M059J (cell line): Measurements from ENCODE around the gene MTX1. TPM values are rescaled to one million over a fixed set of nuclear protein-coding genes. Genes with fewer than 3 reads are reported as not detected.

Experiments used
- DNase-seq: peaks from one replicate; pipeline ENCODE4 v3.0.0-alpha.2; 2012; ENCODE audit warnings: low read depth
- total RNA-seq: library from RNA; depleted of rRNA; stranded (reverse); fragments of >200 nt; shearing (Covaris generic); gene quantifications from 2 replicates; pipeline ENCODE4 v1.2.3, GENCODE V29; 2014; rRNA removed

MTX1 gene
- total RNA-seq, 1 experiment from 2014 or later: 95.2 TPM

DNA sequence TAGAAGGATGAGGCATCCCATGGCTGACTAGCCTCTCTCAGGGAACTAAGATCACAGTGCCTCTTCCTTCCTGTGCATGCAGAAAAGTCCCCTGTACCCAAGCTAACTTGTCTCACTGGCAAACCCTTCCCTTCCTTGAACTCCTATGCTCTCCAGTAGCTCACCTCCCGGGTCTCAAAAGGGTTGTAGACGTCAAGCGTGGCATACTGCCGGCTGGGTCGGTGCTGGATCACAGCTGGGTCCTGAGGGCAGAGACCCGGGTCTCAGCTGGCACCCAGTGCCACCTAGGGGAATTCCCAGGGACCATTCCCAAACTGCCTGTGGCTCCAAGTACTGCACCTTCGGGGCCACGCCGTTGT, 53.0 kb downstream of the MTX1 start:
- no peak for DNase-seq

DNA sequence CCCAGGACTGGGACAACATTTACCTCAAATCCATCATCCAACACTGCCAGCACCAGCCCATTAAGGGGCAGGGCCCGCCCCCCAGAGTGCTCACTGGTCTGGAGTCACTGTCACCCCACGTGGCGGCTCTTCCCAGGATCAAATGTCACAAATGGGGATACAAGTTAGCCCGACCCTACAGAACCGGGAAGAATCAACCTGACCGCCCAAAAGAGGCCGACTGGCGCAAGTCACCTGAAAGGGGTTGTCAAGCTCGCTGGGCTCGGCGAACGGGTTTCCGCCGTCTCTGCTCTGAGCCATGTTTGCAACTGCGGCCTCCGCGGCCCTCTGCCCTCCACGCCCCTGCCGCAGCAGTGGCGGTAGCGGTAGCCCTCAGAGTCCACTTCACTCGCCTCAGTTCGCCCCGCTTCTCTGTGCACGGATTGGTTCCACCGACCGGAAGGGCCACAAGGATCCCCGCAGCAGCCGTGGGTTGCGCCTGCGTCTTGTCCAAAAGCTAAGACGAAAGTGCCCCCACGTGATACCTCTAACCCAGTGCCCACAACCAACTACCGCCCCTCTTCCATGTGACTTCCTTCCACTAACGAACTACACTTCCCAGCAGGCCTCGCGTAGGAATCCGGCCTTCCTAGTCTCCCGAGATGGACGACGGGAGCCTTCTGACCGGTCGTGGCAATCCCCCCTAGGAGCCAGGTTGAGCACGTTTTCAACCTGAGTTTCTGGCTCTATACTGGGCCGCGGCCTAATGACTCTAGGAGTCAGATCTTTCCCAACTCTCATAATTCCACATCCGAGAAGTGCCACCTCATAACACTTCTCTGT, 53.6 kb downstream of the MTX1 start, which contains the start of gene SCAMP3:
Gene SCAMP3, minus strand, starts transcription at position 509 of the 822 bp plus-strand sequence. Its CDS starts 209 bp downstream, at position 300.
- peak; percentile 99 for DNase-seq

DNA sequence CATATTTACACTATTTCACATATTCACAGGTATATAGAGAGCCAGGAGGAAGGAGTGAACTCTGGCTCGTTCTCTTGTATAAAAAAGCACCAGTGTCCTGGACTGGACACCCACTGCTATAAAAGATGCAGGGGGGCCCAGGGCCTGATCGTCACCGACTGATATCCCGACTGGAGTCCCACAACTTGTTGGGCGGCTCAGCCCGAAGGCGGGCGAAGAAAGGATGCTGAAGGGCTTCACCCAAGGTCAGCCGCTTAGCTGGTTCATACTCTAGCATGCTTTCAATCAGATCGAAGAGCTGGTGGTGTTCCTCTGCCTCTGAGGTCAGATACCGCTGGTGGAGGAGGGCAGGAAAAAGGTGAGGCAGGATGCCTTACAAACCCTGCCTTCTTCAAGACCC, 54.6 kb downstream of the MTX1 start:
- no peak for DNase-seq

Other genes with a start within 250 kb of the MTX1 start
- gene PYGO2, start 246.9 kb upstream of the MTX1 start, total RNA-seq: 27.5 and 41.7 TPM in 2 replicates
- gene SHC1, start 237.9 kb upstream of the MTX1 start, total RNA-seq: 64.4 and 84.5 TPM in 2 replicates
- gene CKS1B, start 234.0 kb upstream of the MTX1 start, total RNA-seq: 338 TPM in 2 replicates
- gene FLAD1, start 225.4 kb upstream of the MTX1 start, total RNA-seq: 32.2 and 44.4 TPM in 2 replicates
- gene LENEP, start 215.1 kb upstream of the MTX1 start, total RNA-seq: not detected in 2 replicates
- 20.7 and 37.5 TPM in 2 replicates for gene ZBTB7B, start 205.9 kb upstream of the MTX1 start, total RNA-seq
- gene DCST2, start 174.9 kb upstream of the MTX1 start, total RNA-seq: not detected in 2 replicates
- not detected in 2 replicates for gene DCST1, start 174.9 kb upstream of the MTX1 start, total RNA-seq
- 74.5 and 90.0 TPM in 2 replicates for gene ADAM15, start 157.4 kb upstream of the MTX1 start, total RNA-seq
- gene EFNA4, start 145.0 kb upstream of the MTX1 start, total RNA-seq: 22.8 and 36.2 TPM in 2 replicates
- 0.59 and 2.9 TPM in 2 replicates for gene EFNA3, start 129.9 kb upstream of the MTX1 start, total RNA-seq
- 15.1 and 17.9 TPM in 2 replicates for gene EFNA1, start 80.8 kb upstream of the MTX1 start, total RNA-seq
- gene SLC50A1, start 72.8 kb upstream of the MTX1 start, total RNA-seq: 55.7 and 62.9 TPM in 2 replicates
- 88.4 and 175 TPM in 2 replicates for gene DPM3, start 68.2 kb upstream of the MTX1 start, total RNA-seq
- 209 and 323 TPM in 2 replicates for gene KRTCAP2, start 35.4 kb upstream of the MTX1 start, total RNA-seq
- 1.1 and 3.1 TPM in 2 replicates for gene TRIM46, start 34.8 kb upstream of the MTX1 start, total RNA-seq
- 10.0 and 12.7 TPM in 2 replicates for gene THBS3, start 798 bp upstream of the MTX1 start, total RNA-seq
- gene ENTREP3, start 46.8 kb downstream of the MTX1 start, total RNA-seq: 5.9 and 8.1 TPM in 2 replicates
- 125 and 133 TPM in 2 replicates for gene SCAMP3, start 53.7 kb downstream of the MTX1 start, total RNA-seq
- gene CLK2, start 64.8 kb downstream of the MTX1 start, total RNA-seq: 15.1 and 15.8 TPM in 2 replicates
- 0.66 and 1.7 TPM in 2 replicates for gene HCN3, start 68.8 kb downstream of the MTX1 start, total RNA-seq
- not detected in 2 replicates for gene PKLR, start 92.7 kb downstream of the MTX1 start, total RNA-seq
- gene FDPS, start 100.2 kb downstream of the MTX1 start, total RNA-seq: 203 and 262 TPM in 2 replicates
- gene RUSC1, start 112.2 kb downstream of the MTX1 start, total RNA-seq: 49.0 and 52.9 TPM in 2 replicates